ENCODE data around the gene POU2AF3.
"Not testable (repeated sequence)": the region's sequence is repeated elsewhere in the genome, so short reads cannot be mapped to it uniquely, and the experiment has no call there.

Gene POU2AF3

DNA sequence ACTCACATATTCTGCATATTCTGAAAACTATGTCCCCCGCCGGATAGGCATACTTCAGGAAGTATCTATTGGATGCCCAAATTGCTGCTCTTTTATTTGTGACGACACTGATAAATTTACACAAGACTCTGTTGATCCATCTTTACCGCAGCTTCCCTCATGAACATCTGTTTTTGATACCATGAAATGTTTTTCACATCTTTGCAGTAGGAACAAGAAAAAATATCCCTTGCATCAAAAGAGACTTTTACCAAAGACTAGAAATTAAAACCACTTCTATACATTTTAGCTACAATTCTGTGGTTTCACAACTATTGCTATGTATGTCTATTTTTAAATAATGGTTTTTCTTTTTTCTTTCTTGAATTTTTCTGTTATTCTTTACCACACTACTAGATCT, 37.5 kb upstream of the POU2AF3 start:
- H3K4me2 ChIP-seq (ENCODE audit: low read depth, low read length, poor library complexity, severe bottlenecking): no peak overlapping the region

DNA sequence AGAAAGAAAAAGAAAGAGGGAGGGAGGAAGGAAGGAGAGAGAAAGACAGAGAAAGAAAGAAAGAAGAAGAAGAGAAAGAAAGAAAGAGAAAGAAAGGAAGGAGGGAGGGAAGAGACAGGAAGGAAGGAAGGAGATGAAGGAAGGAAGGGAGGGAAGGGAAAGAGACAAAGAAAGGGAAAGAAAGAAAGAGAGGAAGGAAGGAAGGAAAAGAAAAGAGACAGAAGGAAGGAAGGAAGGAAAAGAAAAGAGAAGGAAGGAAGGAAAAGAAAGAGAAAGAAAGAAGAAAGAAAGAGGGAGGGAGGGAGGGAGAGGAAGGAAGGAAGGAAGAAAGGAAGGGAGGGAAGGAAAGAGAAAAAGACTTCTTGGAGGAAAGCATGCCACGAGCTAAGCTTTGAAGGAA, 33.7 kb upstream of the POU2AF3 start:
- TF ChIP-seq, protein P1, sequence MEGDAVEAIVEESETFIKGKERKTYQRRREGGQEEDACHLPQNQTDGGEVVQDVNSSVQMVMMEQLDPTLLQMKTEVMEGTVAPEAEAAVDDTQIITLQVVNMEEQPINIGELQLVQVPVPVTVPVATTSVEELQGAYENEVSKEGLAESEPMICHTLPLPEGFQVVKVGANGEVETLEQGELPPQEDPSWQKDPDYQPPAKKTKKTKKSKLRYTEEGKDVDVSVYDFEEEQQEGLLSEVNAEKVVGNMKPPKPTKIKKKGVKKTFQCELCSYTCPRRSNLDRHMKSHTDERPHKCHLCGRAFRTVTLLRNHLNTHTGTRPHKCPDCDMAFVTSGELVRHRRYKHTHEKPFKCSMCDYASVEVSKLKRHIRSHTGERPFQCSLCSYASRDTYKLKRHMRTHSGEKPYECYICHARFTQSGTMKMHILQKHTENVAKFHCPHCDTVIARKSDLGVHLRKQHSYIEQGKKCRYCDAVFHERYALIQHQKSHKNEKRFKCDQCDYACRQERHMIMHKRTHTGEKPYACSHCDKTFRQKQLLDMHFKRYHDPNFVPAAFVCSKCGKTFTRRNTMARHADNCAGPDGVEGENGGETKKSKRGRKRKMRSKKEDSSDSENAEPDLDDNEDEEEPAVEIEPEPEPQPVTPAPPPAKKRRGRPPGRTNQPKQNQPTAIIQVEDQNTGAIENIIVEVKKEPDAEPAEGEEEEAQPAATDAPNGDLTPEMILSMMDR (conservative IDR thresholded peaks at IDR 0.05; ENCODE audit: low read length): no peak
- no peak for TF ChIP-seq EZH2phosphoT487 (IDR thresholded peaks at IDR 0.05; ENCODE audit: borderline replicate concordance)
- Histone ChIP-seq H4K20me1 (ENCODE audit: insufficient read depth, low read length, poor library complexity, severe bottlenecking) (no peaks in the 10 kb centered on the region), H3K4me3 (ENCODE audit: low read length, poor library complexity, severe bottlenecking) (no peak overlapping the region), H3F3A (ENCODE audit: low read depth) (no peaks in the 10 kb centered on the region), H2AFZ (ENCODE audit: low read length) (no peak overlapping the region), H3K79me2 (ENCODE audit: insufficient read depth, low read length) (no peaks in the 10 kb centered on the region), H3K9me3 (ENCODE audit: insufficient read depth, low read depth, low read length) (no peaks in the 10 kb centered on the region), H3K9me2 (replicated peaks; ENCODE audit: low read depth, low read length) (no peaks in the 10 kb centered on the region), H3K4me1 (ENCODE audit: insufficient read depth, low read length, poor library complexity, severe bottlenecking) (no peaks in the 10 kb centered on the region), H3K36me3 (ENCODE audit: insufficient read depth, low read length) (no peaks in the 10 kb centered on the region), H3K4me2 (ENCODE audit: low read depth, low read length, poor library complexity, severe bottlenecking) (no peak overlapping the region), H3K9ac (ENCODE audit: low read depth, low read length, poor library complexity, severe bottlenecking) (no peak overlapping the region), H3K27me3 (ENCODE audit: insufficient read depth, low read length, poor library complexity, severe bottlenecking) (no peaks in the 10 kb centered on the region)

More for the DNA sequence above, 37.5 kb upstream of the POU2AF3 start:
- H3K4me1 ChIP-seq (ENCODE audit: insufficient read depth, low read length, poor library complexity, severe bottlenecking): no peaks in the 10 kb centered on the region
- no peak for TF ChIP-seq EZH2phosphoT487 (IDR thresholded peaks at IDR 0.05; ENCODE audit: borderline replicate concordance)
- TF ChIP-seq, protein P1 (conservative IDR thresholded peaks at IDR 0.05; ENCODE audit: low read length): no peak
- no peaks in the 10 kb centered on the region for H3F3A ChIP-seq (ENCODE audit: low read depth)
- H2AFZ ChIP-seq (ENCODE audit: low read length): no peak overlapping the region
- H3K36me3 ChIP-seq (ENCODE audit: insufficient read depth, low read length): no peaks in the 10 kb centered on the region
- no peaks in the 10 kb centered on the region for H3K9me3 ChIP-seq (ENCODE audit: insufficient read depth, low read depth, low read length)
- no peaks in the 10 kb centered on the region for H4K20me1 ChIP-seq (ENCODE audit: insufficient read depth, low read length, poor library complexity, severe bottlenecking)
- no peaks in the 10 kb centered on the region for H3K9me2 ChIP-seq (replicated peaks; ENCODE audit: low read depth, low read length)
- H3K4me3 ChIP-seq (ENCODE audit: low read length, poor library complexity, severe bottlenecking): no peak overlapping the region
- H3K27me3 ChIP-seq (ENCODE audit: insufficient read depth, low read length, poor library complexity, severe bottlenecking): no peaks in the 10 kb centered on the region
- no peak overlapping the region for H3K9ac ChIP-seq (ENCODE audit: low read depth, low read length, poor library complexity, severe bottlenecking)
- no peaks in the 10 kb centered on the region for H3K79me2 ChIP-seq (ENCODE audit: insufficient read depth, low read length)

DNA sequence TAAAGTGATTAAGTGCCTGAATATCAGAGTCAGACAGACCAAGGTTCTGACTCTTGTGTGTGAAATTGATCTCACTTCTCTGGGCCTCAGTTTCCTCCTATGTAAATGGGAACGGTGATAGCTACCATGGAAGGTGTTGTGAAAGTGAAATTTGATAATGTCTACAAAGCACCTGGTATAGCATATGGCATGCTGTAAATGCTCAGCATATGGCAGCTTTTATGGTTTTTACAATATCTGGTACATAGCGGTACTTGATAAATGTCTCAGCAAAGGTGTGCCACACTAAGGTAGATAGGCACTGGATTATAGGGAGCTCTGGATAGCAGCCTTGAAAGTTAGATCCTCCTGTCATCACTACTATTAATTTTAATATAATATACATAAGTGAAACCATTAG, 32.9 kb upstream of the POU2AF3 start:
- Histone ChIP-seq H3F3A (ENCODE audit: low read depth) (no peaks in the 10 kb centered on the region), H3K4me3 (ENCODE audit: low read length, poor library complexity, severe bottlenecking) (no peak overlapping the region), H4K20me1 (ENCODE audit: insufficient read depth, low read length, poor library complexity, severe bottlenecking) (no peaks in the 10 kb centered on the region), H3K9me2 (replicated peaks; ENCODE audit: low read depth, low read length) (no peaks in the 10 kb centered on the region), H3K9ac (ENCODE audit: low read depth, low read length, poor library complexity, severe bottlenecking) (no peak overlapping the region), H3K4me1 (ENCODE audit: insufficient read depth, low read length, poor library complexity, severe bottlenecking) (no peaks in the 10 kb centered on the region), H3K9me3 (ENCODE audit: insufficient read depth, low read depth, low read length) (no peaks in the 10 kb centered on the region), H3K4me2 (ENCODE audit: low read depth, low read length, poor library complexity, severe bottlenecking) (no peak overlapping the region), H3K27me3 (ENCODE audit: insufficient read depth, low read length, poor library complexity, severe bottlenecking) (no peaks in the 10 kb centered on the region), H2AFZ (ENCODE audit: low read length) (no peak overlapping the region), H3K79me2 (ENCODE audit: insufficient read depth, low read length) (no peaks in the 10 kb centered on the region), H3K36me3 (ENCODE audit: insufficient read depth, low read length) (no peaks in the 10 kb centered on the region)
- TF ChIP-seq, protein P1 (conservative IDR thresholded peaks at IDR 0.05; ENCODE audit: low read length): no peak
- no peak for TF ChIP-seq EZH2phosphoT487 (IDR thresholded peaks at IDR 0.05; ENCODE audit: borderline replicate concordance)

DNA sequence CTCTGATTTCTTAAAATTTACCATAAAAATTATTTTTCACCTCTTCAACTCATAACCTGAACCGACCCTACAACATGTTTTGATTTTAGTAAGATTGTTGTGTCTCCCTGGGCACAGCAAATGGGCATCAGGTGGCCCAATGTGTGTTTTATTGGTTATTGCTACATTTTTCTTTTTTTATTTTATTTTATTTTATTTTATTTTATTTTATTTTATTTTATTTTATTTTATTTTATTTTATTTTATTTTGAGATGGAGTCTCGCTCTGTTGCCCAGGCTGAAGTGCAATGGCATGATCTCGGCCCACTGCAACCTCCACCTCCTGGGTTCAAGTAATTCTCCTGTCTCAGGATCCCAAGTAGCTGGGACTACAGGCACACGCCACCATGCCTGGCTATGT, 30.0 kb upstream of the POU2AF3 start:
- not testable (repeated sequence) for H3K4me2 ChIP-seq (ENCODE audit: low read depth, low read length, poor library complexity, severe bottlenecking); H3K79me2 ChIP-seq (ENCODE audit: insufficient read depth, low read length); H3K9me3 ChIP-seq (ENCODE audit: insufficient read depth, low read depth, low read length); H3F3A ChIP-seq (ENCODE audit: low read depth); H3K4me1 ChIP-seq (ENCODE audit: insufficient read depth, low read length, poor library complexity, severe bottlenecking); H4K20me1 ChIP-seq (ENCODE audit: insufficient read depth, low read length, poor library complexity, severe bottlenecking); H3K9me2 ChIP-seq (replicated peaks; ENCODE audit: low read depth, low read length); H3K4me3 ChIP-seq (ENCODE audit: low read length, poor library complexity, severe bottlenecking); H2AFZ ChIP-seq (ENCODE audit: low read length); H3K36me3 ChIP-seq (ENCODE audit: insufficient read depth, low read length); H3K27me3 ChIP-seq (ENCODE audit: insufficient read depth, low read length, poor library complexity, severe bottlenecking); H3K9ac ChIP-seq (ENCODE audit: low read depth, low read length, poor library complexity, severe bottlenecking)

Data from Loucy (cell line).